MM.1S (cell line): ENCODE measurements around the gene FAF1.

Experiments
- EZH2 ChIP-seq: fragments of 300-600 bp; sonication (generic); optimal IDR thresholded peaks from 2 replicates; pipeline ENCODE3; 2017; ENCODE audit warnings: low read depth, mild to moderate bottlenecking, antibody characterized with exemption, low read length, mixed read lengths
- EZH2phosphoT487 ChIP-seq: fragments of 300-600 bp; sonication (generic); IDR thresholded peaks from 2 replicates; pipeline ENCODE4 v1.6.1; 2018; ENCODE audit warnings: antibody characterized with exemption, low read length
- TF ChIP-seq, protein P1 (sequence below): fragments of 300-600 bp; sonication (generic); IDR thresholded peaks from 2 replicates; pipeline ENCODE4 v1.5.1; 2016; ENCODE audit warnings: antibody characterized with exemption, low read length, mixed read lengths

DNA sequence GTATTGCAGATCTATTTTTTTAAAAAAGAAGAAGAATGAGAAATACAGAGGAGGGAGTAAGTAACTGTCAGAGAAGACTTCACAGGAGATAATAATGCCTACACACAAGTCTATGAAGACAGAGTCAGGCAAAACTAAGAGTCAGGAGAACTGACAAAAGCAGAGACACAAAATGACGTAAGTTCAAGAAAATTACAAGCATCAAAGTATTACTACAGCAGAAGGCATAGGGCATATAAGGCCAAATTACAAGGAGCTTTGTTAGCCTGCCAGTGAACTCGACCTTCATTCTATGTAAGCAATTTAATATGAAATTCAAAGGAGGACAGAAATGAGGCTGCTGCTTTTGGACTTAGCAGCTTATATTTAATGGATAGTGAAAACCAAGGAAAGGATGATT is 23.7 kb downstream of the FAF1 start:
- TF ChIP-seq, protein P1, sequence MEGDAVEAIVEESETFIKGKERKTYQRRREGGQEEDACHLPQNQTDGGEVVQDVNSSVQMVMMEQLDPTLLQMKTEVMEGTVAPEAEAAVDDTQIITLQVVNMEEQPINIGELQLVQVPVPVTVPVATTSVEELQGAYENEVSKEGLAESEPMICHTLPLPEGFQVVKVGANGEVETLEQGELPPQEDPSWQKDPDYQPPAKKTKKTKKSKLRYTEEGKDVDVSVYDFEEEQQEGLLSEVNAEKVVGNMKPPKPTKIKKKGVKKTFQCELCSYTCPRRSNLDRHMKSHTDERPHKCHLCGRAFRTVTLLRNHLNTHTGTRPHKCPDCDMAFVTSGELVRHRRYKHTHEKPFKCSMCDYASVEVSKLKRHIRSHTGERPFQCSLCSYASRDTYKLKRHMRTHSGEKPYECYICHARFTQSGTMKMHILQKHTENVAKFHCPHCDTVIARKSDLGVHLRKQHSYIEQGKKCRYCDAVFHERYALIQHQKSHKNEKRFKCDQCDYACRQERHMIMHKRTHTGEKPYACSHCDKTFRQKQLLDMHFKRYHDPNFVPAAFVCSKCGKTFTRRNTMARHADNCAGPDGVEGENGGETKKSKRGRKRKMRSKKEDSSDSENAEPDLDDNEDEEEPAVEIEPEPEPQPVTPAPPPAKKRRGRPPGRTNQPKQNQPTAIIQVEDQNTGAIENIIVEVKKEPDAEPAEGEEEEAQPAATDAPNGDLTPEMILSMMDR, result no peak
- TF ChIP-seq EZH2phosphoT487, result no peak
- no peak for TF ChIP-seq EZH2
